Measurements from ENCODE around the gene CPNE5. TPM values are rescaled to one million over a fixed set of nuclear protein-coding genes. Genes with fewer than 3 reads are reported as not detected.

Gene CPNE5
- total and polyA plus RNA-seq, 8 donors = 1.2 to 15.9 (median 2.4) TPM; not detected in 1

- intact Hi-C loops (cut with DNase I; ENCODE audit: low total_unique reads) = no loop called here
Observed at GRCh38 chr6:36804563-36804962, 34.7 kb downstream of the CPNE5 start.

DNA sequence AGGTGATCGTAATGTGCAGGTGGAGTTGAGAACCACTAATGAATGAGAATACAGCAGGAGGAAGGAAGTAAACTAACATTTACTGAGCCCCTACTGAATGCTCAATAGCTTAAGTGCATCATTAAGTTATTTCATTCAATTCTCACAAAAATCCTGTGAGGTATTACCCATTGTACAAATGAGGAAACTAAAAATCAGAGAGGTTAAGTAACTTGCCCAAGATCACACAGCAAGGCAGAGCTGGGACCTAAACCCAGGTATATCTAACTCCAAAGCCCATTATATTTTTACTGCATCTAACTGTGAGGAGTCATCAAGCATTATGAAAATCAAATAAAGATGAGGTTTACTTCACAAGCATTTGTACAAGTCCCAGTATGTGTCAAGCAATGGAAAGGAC is 35.3 kb downstream of the CPNE5 start:
- intact Hi-C loops (cut with DNase I; ENCODE audit: low total_unique reads) = no loop called here
- H3K27me3 ChIP-seq = peaks cover 0 to 10% (median 6%) of the 10 kb centered on the region in 3 donors
- H3K4me3 ChIP-seq = no peak overlapping the region
- no peaks in the 10 kb centered on the region for H3K4me1 ChIP-seq
- TF ChIP-seq EP300 (IDR thresholded peaks at IDR 0.05) = no peak
- no peak for TF ChIP-seq POLR2AphosphoS5 (IDR thresholded peaks at IDR 0.05)
- 58 to 74% (median 65%) methylated on average over 1 of the region's 1 CpG for WGBS, 5 donors
- no peaks in the 10 kb centered on the region for H3K9me3 ChIP-seq
- H3K27ac ChIP-seq = no peak overlapping the region
- no peaks in the 10 kb centered on the region for H3K36me3 ChIP-seq
- DNase-seq = no peak

More at GRCh38 chr6:36804563-36804962, 34.7 kb downstream of the CPNE5 start:
- 42 to 53% (median 52%) methylated on average over 3 of the region's 3 CpGs for WGBS, 5 donors
- no peak for DNase-seq
- no peaks in the 10 kb centered on the region for H3K4me1 ChIP-seq
- no peaks in the 10 kb centered on the region for H3K9me3 ChIP-seq
- peaks cover 0 to 10% (median 6%) of the 10 kb centered on the region in 3 donors for H3K27me3 ChIP-seq
- no peaks in the 10 kb centered on the region for H3K36me3 ChIP-seq
- no peak overlapping the region for H3K27ac ChIP-seq
- H3K4me3 ChIP-seq = no peak overlapping the region
- TF ChIP-seq POLR2AphosphoS5 (IDR thresholded peaks at IDR 0.05) (no peak), POLR2A (IDR thresholded peaks at IDR 0.05) (no peak), EP300 (IDR thresholded peaks at IDR 0.05) (no peak)
- TF ChIP-seq, protein P1, sequence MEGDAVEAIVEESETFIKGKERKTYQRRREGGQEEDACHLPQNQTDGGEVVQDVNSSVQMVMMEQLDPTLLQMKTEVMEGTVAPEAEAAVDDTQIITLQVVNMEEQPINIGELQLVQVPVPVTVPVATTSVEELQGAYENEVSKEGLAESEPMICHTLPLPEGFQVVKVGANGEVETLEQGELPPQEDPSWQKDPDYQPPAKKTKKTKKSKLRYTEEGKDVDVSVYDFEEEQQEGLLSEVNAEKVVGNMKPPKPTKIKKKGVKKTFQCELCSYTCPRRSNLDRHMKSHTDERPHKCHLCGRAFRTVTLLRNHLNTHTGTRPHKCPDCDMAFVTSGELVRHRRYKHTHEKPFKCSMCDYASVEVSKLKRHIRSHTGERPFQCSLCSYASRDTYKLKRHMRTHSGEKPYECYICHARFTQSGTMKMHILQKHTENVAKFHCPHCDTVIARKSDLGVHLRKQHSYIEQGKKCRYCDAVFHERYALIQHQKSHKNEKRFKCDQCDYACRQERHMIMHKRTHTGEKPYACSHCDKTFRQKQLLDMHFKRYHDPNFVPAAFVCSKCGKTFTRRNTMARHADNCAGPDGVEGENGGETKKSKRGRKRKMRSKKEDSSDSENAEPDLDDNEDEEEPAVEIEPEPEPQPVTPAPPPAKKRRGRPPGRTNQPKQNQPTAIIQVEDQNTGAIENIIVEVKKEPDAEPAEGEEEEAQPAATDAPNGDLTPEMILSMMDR (IDR thresholded peaks at IDR 0.05) = no peak

DNA sequence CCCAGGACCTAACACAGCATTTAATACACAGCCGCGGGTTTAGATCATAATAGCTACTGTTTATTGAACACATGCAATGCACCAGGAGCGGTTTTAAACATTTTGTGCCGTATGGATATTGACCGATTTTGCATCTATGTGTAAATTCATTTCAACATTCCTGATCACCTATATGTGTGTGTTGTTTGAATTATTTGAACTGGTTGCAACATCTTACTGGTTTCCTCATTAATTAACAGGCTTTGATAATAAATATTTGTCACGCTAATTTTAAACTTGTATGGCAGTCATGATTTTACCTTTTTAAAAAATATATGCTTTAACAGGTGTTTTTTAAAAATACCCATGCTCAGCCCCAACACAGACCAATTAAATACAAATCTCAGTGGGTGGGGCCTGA is 35.8 kb downstream of the CPNE5 start:
- intact Hi-C loops (cut with DNase I; ENCODE audit: low total_unique reads) = no loop called here
- H3K36me3 ChIP-seq = no peaks in the 10 kb centered on the region
- TF ChIP-seq, protein P1 (IDR thresholded peaks at IDR 0.05) = no peak
- TF ChIP-seq POLR2A (IDR thresholded peaks at IDR 0.05) (no peak), EP300 (IDR thresholded peaks at IDR 0.05) (no peak), POLR2AphosphoS5 (IDR thresholded peaks at IDR 0.05) (no peak)
- 92 to 95% (median 94%) methylated on average over 6 of the region's 6 CpGs for WGBS, 5 donors
- no peaks in the 10 kb centered on the region for H3K4me1 ChIP-seq
- no peak overlapping the region for H3K4me3 ChIP-seq
- H3K9me3 ChIP-seq = no peaks in the 10 kb centered on the region
- no peak for DNase-seq
- no peak overlapping the region for H3K27ac ChIP-seq
- H3K27me3 ChIP-seq = peaks cover 0 to 10% (median 6%) of the 10 kb centered on the region in 3 donors

DNA sequence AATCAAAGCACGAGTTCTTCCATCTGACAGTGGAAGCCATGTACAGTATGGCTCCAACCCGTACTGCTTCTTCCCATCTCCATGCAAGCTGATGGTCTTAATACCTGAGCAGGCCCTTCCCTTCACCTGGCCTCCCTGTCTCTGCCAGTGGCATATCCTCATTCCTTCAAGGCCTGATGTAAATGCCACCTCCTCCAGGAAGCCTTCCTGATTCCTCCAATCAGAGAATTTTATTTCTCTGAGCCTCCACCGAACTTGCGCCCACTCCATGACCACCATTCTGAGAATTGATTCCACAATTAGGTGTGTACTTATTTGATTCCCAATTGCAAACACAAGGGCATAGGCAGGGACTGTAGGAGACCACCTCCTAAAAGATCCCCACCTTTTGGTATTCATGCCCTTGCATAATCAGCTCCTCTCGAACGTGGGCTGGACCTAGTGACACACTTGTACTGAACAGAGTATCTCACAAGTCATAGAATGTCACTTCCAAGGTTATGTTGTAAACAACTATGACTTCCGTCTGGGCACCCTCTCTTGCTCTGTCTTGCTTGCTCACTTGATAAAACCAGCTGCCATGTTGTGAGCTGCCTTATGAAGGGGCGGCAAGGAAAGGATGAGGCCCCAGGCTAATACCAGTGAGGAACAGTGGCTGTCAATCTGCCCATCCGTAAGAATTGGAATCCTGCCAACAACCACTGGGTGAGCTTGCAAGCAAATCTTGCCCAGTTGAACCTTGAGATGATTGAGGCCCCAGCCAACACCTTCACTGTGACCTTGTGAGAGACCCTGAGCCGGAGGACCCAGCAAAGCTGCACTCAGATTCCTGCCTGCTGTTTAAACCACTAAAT is 38.8 kb downstream of the CPNE5 start:
- 69 to 80% (median 73%) methylated on average over 10 of the region's 10 CpGs for WGBS, 5 donors
- Histone ChIP-seq H3K4me3 (no peak overlapping the region), H3K9me3 (no peaks in the 10 kb centered on the region), H3K4me1 (no peaks in the 10 kb centered on the region), H3K27me3 (peaks cover 0 to 4% (median 0%) of the 10 kb centered on the region in 3 donors), H3K27ac (no peak overlapping the region), H3K36me3 (no peaks in the 10 kb centered on the region)
- TF ChIP-seq POLR2A (IDR thresholded peaks at IDR 0.05) (no peak), POLR2AphosphoS5 (IDR thresholded peaks at IDR 0.05) (no peak)
- TF ChIP-seq, protein P1 (IDR thresholded peaks at IDR 0.05) = no peak
- no peak for DNase-seq
- intact Hi-C loops (cut with DNase I; ENCODE audit: low total_unique reads) = no loop called here

DNA sequence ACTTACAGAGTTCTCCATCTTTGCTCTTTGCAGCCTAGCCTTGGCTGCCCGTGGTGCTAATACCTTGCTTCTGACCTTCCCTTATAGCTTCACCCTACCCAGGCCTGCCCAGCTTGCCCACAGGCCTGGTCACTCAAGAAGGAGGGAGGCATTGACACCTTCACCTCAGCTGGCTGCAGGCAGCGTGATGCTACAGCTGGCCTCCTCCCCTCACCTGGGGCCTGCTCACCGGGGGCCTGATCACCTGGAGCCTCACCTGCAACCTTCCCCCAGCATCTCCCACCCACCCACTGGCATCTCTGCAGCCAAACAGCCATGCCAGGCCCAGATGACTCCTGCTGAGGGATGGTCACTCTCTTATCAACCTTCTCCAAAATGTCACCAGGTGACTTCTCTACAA is 40.4 kb downstream of the CPNE5 start:
- H3K36me3 ChIP-seq = no peaks in the 10 kb centered on the region
- H3K27me3 ChIP-seq = peaks cover 0 to 2% (median 0%) of the 10 kb centered on the region in 3 donors
- DNase-seq = no peak
- H3K27ac ChIP-seq = no peak overlapping the region
- H3K9me3 ChIP-seq = no peaks in the 10 kb centered on the region
- H3K4me1 ChIP-seq = no peaks in the 10 kb centered on the region
- intact Hi-C loops (cut with DNase I; ENCODE audit: low total_unique reads) = no loop called here
- 58 to 89% (median 74%) methylated on average over 2 to 3 of the region's 3 CpGs for WGBS, 5 donors
- H3K4me3 ChIP-seq = no peak overlapping the region
- no peak for TF ChIP-seq POLR2A (IDR thresholded peaks at IDR 0.05)
- TF ChIP-seq EP300 (IDR thresholded peaks at IDR 0.05) = no peak
- no peak for TF ChIP-seq POLR2AphosphoS5 (IDR thresholded peaks at IDR 0.05)
- TF ChIP-seq, protein P1 (IDR thresholded peaks at IDR 0.05) = no peak

All from stomach (tissue), 9 donors.